Peyer's patch (tissue), 4 donors: ENCODE data around the gene PPY. TPM values are rescaled to one million over a fixed set of nuclear protein-coding genes. Genes with fewer than 3 reads are reported as not detected.

ENCODE experiments used
- DNase-seq, 3 donors: peaks; one replicate each; pipeline ENCODE4 v3.0.0-alpha.2; 2017 to 2019
- H3K27ac ChIP-seq, 4 donors: fragments of 200-600 bp; sonication (generic); one replicate each; pipeline ENCODE4 v1.5.1; 2016 to 2019
- H3K27me3 ChIP-seq, 2 donors: fragments of 200-600 bp; sonication (generic); one replicate each; pipeline ENCODE4 v1.5.1; 2019
- H3K36me3 ChIP-seq, 3 donors: fragments of 200-600 bp; sonication (generic); one replicate each; pipeline ENCODE4 v1.5.1; 2016 to 2019
- H3K4me1 ChIP-seq, 4 donors: fragments of 200-600 bp; sonication (generic); one replicate each; pipeline ENCODE4 v1.5.1; 2016 to 2019
- H3K4me3 ChIP-seq, 4 donors: fragments of 200-600 bp; sonication (generic); 1 replicate in 3 of 4; 2 replicates in 1 of 4; pipeline ENCODE4 v1.5.1; 2016 to 2019; ENCODE audit warnings: mild to moderate bottlenecking in 1 of 4
- H3K9me3 ChIP-seq, 4 donors: fragments of 200-600 bp; sonication (generic); one replicate each; pipeline ENCODE4 v1.5.1; 2016 to 2019; ENCODE audit warnings: mild to moderate bottlenecking in 1 of 4
- POLR2A ChIP-seq, 2 donors: fragments of 450-650 bp; IDR thresholded peaks; one replicate each; pipeline ENCODE4 v1.5.1; 2017; ENCODE audit warnings: antibody characterized with exemption in 2 of 2, mild to moderate bottlenecking in 2 of 2, moderate library complexity in 2 of 2
- total RNA-seq, 4 donors: library from RNA; depleted of rRNA; stranded (reverse); fragments of >200 nt; gene quantifications; one replicate each; pipeline ENCODE4 v1.1.0, GENCODE V29; 2016
- TF ChIP-seq, protein P1 (sequence below), 6 experiments: fragments of 450-650 bp in 4 of 6; fragments of 200-600 bp in 2 of 6; sonication (generic) in 1 of 6; IDR thresholded peaks; one replicate each; pipeline ENCODE4 v1.5.1; 2017 to 2019; ENCODE audit warnings: antibody characterized with exemption in 6 of 6, mild to moderate bottlenecking in 3 of 6, moderate library complexity in 1 of 6

PPY gene
- total RNA-seq, 4 donors from 2014 or later, result not detected

DNA sequence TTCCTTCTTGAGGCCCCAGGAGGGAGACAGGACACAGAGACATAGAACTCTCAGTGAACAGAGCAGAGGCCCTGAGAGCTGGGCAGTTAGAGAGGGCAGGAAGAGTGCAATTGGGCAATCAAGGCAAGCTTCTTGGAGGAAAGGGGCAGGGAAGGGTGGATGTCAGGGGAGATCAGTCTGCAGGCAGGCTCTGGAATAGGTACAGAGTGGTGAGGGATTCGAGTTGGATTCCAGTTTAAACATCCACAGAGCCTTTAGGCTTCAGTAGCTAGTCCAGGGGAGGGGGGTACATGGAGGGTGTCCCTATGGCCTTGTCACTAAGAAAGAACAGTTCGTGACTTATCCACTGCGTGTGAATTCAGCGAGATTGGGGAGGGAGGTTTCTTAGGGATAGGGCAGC is 9.5 kb upstream of the PPY start:
- H3K27me3 ChIP-seq, result peaks cover 4 to 24% of the 10 kb centered on the region in 2 donors

DNA sequence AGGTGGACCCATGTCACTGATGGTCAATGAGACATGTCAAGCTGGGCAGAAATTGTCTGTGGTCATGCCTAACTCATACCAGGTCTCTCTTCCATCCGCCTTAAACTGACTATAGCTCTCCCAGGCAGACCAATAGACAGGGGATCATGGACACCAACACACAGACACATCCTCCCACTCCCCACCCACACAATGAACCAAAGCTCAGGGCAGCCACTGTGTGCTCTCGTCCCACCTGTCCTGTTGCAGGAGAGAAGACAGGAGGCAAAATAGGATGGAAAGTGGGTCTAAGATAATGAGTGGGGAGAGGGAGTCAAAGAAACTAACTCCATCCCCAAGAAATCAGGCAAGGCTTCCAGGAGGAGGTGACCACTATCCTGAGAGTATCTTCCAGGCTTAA is 8.3 kb upstream of the PPY start:
- no peak for TF ChIP-seq POLR2A (IDR thresholded peaks at IDR 0.05)
- TF ChIP-seq, protein P1, sequence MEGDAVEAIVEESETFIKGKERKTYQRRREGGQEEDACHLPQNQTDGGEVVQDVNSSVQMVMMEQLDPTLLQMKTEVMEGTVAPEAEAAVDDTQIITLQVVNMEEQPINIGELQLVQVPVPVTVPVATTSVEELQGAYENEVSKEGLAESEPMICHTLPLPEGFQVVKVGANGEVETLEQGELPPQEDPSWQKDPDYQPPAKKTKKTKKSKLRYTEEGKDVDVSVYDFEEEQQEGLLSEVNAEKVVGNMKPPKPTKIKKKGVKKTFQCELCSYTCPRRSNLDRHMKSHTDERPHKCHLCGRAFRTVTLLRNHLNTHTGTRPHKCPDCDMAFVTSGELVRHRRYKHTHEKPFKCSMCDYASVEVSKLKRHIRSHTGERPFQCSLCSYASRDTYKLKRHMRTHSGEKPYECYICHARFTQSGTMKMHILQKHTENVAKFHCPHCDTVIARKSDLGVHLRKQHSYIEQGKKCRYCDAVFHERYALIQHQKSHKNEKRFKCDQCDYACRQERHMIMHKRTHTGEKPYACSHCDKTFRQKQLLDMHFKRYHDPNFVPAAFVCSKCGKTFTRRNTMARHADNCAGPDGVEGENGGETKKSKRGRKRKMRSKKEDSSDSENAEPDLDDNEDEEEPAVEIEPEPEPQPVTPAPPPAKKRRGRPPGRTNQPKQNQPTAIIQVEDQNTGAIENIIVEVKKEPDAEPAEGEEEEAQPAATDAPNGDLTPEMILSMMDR (IDR thresholded peaks at IDR 0.05), result no peak
- H3K4me1 ChIP-seq, result peaks cover 0 to 13% (median 0%) of the 10 kb centered on the region in 4 donors
- no peaks in the 10 kb centered on the region for H3K36me3 ChIP-seq
- H3K27ac ChIP-seq, result no peak overlapping the region
- no peak overlapping the region for H3K4me3 ChIP-seq
- H3K27me3 ChIP-seq, result peaks cover 4 to 24% of the 10 kb centered on the region in 2 donors
- H3K9me3 ChIP-seq, result no peaks in the 10 kb centered on the region
- DNase-seq, result no peak

More for the DNA sequence above, 9.5 kb upstream of the PPY start:
- TF ChIP-seq POLR2A (IDR thresholded peaks at IDR 0.05), result no peak
- TF ChIP-seq, protein P1 (IDR thresholded peaks at IDR 0.05), result no peak
- DNase-seq, result no peak
- no peak overlapping the region for H3K27ac ChIP-seq
- H3K4me1 ChIP-seq, result peaks cover 0 to 13% (median 0%) of the 10 kb centered on the region in 4 donors
- H3K9me3 ChIP-seq, result no peaks in the 10 kb centered on the region
- no peaks in the 10 kb centered on the region for H3K36me3 ChIP-seq
- no peak overlapping the region for H3K4me3 ChIP-seq

DNA sequence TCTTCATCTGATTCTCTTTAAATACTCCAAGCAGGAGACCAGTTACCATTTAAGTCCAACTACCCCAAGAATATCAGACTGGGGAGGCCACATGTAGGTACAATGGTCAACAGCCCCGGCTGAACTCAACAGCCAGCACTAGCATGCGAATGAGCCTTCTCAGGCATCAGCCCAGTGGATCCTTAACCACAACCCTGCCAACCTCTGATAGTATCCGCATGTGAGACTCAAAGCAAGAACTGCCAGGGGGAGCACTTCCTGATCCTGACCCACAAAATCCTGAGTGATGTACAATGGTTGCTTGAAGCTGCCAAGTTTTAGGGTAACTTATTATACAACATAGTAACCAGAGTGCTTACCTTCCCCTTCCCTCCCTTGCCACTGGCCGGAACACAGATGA is 7.5 kb upstream of the PPY start:
- Histone ChIP-seq H3K4me3 (no peak overlapping the region), H3K36me3 (no peaks in the 10 kb centered on the region), H3K4me1 (peaks cover 0 to 13% (median 0%) of the 10 kb centered on the region in 4 donors), H3K27me3 (peaks cover 4 to 24% of the 10 kb centered on the region in 2 donors), H3K9me3 (no peaks in the 10 kb centered on the region), H3K27ac (no peak overlapping the region)
- no peak for DNase-seq
- no peak for TF ChIP-seq POLR2A (IDR thresholded peaks at IDR 0.05)
- TF ChIP-seq, protein P1 (IDR thresholded peaks at IDR 0.05), result no peak

DNA sequence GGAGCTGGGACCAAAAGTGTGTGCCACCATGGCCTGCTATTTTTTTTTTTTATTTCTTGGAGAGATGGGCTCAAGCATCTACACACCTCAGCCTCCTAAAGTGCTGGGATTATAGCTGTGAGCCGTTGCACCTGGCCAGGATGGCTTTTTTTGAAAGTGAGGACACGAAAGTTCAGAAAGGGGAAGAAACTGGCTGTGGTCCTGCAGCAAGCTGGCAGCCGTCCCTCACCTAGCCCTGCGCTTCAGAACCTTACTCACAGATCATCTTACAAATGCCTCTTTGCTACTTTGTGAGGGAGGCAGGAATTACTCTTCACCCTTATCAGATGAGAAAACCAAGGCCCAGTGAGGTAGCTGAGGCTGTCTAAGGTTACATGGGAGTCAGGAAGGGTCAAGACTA is 4.5 kb upstream of the PPY start:
- Histone ChIP-seq H3K9me3 (no peaks in the 10 kb centered on the region), H3K4me1 (no peaks in the 10 kb centered on the region), H3K36me3 (no peaks in the 10 kb centered on the region), H3K27ac (no peak overlapping the region), H3K4me3 (no peak overlapping the region), H3K27me3 (peaks cover 0 to 8% of the 10 kb centered on the region in 2 donors)
- TF ChIP-seq, protein P1 (IDR thresholded peaks at IDR 0.05), result no peak
- no peak for TF ChIP-seq POLR2A (IDR thresholded peaks at IDR 0.05)
- no peak for DNase-seq

DNA sequence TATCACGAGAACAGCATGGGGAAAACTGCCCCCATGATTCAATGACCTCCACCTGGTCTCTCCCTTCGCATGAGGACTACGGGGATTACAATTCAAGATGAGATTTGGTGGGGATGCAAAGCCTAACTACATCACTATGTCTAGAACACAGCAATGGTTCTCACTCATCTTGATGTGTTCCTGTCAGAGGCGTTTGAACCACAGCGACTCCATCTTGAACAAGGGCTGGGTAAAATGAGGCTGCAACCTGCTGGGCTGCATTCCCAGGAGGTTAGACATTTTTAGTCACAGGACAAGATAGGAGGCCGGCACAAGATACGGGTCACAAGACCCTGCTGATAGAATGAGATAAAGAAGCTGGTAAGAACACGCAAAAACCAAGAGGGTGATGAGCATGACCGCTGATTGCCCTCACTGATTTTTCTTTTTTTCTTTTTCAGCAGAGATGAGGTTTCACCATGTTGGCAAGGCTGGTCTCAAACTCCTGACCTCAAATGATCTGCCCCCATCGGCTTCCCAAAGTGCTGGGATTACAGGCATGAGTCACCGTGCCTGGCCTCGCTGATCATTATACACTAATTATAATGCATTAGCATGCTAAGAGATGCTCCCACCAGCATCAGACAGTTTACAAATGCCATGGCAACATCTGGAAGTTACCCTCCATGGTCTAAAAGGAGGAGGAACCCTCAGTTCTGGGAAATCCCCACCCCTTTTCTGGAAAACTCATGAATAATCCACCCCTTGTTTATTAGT is 3.0 kb upstream of the PPY start:
- no peaks in the 10 kb centered on the region for H3K36me3 ChIP-seq
- H3K27ac ChIP-seq, result no peak overlapping the region
- H3K9me3 ChIP-seq, result no peaks in the 10 kb centered on the region
- H3K27me3 ChIP-seq, result no peaks in the 10 kb centered on the region
- TF ChIP-seq POLR2A (IDR thresholded peaks at IDR 0.05), result no peak
- TF ChIP-seq, protein P1 (IDR thresholded peaks at IDR 0.05), result no peak
- DNase-seq, result no peak
- H3K4me3 ChIP-seq, result no peak overlapping the region
- no peaks in the 10 kb centered on the region for H3K4me1 ChIP-seq
